ENCODE measurements around the gene PCYOX1L.

DNA sequence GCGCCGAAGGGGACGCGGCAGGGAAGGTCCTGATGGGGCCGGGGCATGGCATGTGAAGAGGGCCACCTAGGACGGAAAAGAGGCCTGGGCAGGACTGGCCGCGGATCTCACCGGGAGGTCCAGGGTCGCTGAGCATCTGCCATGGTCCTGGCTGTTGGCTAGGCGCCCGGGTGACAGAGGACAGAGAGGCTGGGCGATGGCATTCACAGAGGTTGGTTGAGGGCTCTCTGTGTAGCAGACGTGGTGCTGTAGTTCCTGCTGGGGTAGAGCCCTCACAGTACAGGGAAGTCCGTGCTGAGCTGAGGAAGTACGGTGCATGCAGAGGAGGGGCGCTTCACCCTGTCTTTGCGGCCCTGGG lies 427 bp downstream of the PCYOX1L start:
- TF ChIP-seq, protein P1, sequence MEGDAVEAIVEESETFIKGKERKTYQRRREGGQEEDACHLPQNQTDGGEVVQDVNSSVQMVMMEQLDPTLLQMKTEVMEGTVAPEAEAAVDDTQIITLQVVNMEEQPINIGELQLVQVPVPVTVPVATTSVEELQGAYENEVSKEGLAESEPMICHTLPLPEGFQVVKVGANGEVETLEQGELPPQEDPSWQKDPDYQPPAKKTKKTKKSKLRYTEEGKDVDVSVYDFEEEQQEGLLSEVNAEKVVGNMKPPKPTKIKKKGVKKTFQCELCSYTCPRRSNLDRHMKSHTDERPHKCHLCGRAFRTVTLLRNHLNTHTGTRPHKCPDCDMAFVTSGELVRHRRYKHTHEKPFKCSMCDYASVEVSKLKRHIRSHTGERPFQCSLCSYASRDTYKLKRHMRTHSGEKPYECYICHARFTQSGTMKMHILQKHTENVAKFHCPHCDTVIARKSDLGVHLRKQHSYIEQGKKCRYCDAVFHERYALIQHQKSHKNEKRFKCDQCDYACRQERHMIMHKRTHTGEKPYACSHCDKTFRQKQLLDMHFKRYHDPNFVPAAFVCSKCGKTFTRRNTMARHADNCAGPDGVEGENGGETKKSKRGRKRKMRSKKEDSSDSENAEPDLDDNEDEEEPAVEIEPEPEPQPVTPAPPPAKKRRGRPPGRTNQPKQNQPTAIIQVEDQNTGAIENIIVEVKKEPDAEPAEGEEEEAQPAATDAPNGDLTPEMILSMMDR (conservative IDR thresholded peaks at IDR 0.05; ENCODE audit: low read length): no peak
- TF ChIP-seq EZH2phosphoT487 (IDR thresholded peaks at IDR 0.05; ENCODE audit: borderline replicate concordance): no peak

All from Loucy (cell line).